ENCODE results near the gene MLX. TPM values are rescaled to one million over a fixed set of nuclear protein-coding genes. Genes with fewer than 3 reads are reported as not detected.
"Not testable (repeated sequence)": the region's sequence is repeated elsewhere in the genome, so short reads cannot be mapped to it uniquely, and the experiment has no call there.

MLX gene
- total RNA-seq, 4 donors from 2014 or later: 24.9 to 34.5 (median 29.3) TPM

DNA sequence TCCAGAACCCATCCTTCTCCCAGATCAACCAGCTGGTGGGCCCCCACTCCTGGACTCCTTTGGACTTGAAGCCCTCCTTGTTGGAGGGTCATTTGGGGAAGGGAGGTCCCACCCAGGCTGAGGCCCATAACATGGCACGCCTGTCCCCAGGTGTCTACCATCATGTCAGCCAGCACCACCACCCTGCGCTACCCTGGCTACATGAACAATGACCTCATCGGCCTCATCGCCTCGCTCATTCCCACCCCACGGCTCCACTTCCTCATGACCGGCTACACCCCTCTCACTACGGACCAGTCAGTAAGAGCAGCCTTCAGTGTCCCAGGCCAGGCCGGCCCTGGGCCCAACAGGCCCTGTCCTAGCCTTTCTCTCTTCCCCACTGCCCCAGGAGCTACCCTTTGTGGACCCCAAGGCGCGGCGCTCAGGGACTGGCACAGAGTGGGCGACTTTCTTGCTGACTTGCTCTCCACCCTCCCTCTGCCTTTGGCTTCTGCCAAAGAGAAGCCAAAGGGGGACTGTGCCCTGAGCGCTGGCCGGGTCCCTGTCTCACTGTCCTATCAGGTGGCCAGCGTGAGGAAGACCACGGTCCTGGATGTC, 46.9 kb downstream of the MLX start:
- DNase-seq (ENCODE audit: extremely low spot score): no peak
- Histone ChIP-seq H3K4me3 (no peak overlapping the region), H3K9me3 (no peaks in the 10 kb centered on the region), H3K4me1 (peaks cover 17 to 27% (median 23%) of the 10 kb centered on the region in 4 donors), H3K27me3 (no peaks in the 10 kb centered on the region), H3K27ac (replicated peaks in 1 of 4) (no peak overlapping the region), H3K36me3 (peaks cover 38 to 48% (median 45%) of the 10 kb centered on the region in 4 donors)
- WGBS: 96% methylated on average over 15 of the region's 17 CpGs
- intact Hi-C loops (cut with DNase I): loop anchor here (5.0 kb wide), 1 partner anchor 44 kb away; the partner anchor contains the start of gene TUBG2
- no peak for TF ChIP-seq POLR2AphosphoS5 (IDR thresholded peaks at IDR 0.05)
- no peak for TF ChIP-seq POLR2A (IDR thresholded peaks at IDR 0.05; ENCODE audit: low read depth)
- no peak for TF ChIP-seq EP300 (IDR thresholded peaks at IDR 0.05)
- TF ChIP-seq, protein P1, sequence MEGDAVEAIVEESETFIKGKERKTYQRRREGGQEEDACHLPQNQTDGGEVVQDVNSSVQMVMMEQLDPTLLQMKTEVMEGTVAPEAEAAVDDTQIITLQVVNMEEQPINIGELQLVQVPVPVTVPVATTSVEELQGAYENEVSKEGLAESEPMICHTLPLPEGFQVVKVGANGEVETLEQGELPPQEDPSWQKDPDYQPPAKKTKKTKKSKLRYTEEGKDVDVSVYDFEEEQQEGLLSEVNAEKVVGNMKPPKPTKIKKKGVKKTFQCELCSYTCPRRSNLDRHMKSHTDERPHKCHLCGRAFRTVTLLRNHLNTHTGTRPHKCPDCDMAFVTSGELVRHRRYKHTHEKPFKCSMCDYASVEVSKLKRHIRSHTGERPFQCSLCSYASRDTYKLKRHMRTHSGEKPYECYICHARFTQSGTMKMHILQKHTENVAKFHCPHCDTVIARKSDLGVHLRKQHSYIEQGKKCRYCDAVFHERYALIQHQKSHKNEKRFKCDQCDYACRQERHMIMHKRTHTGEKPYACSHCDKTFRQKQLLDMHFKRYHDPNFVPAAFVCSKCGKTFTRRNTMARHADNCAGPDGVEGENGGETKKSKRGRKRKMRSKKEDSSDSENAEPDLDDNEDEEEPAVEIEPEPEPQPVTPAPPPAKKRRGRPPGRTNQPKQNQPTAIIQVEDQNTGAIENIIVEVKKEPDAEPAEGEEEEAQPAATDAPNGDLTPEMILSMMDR (IDR thresholded peaks at IDR 0.05): no peak

DNA sequence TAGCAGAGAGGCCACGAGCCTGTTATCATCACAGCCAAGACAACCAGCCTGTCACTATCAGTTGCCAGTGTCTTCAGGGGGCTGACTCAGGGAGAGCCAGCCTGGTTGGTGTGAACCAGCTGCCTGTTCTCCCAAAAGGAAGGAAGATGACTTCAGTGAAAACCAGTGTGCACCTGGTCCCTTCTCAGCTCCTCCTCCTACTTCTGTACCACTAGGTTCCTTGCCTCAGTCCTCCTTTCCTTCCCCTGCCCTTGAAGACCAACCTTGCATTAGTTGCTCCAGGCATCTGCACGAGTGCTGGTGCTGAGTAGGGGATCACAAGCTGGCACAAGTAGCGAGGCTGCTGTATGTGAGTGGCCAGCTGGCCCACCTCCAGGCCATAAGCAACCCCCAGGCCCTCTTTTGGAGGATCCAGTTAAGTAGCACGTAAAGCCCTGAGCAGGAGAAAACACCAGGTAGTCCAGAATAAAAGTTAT, 51.1 kb downstream of the MLX start:
- H3K27me3 ChIP-seq: no peaks in the 10 kb centered on the region
- H3K9me3 ChIP-seq: no peaks in the 10 kb centered on the region
- H3K4me1 ChIP-seq: peaks cover 12 to 18% (median 14%) of the 10 kb centered on the region in 4 donors
- 47% methylated on average over 3 of the region's 4 CpGs for WGBS
- TF ChIP-seq EP300 (IDR thresholded peaks at IDR 0.05) (no peak), POLR2AphosphoS5 (IDR thresholded peaks at IDR 0.05) (no peak), POLR2A (IDR thresholded peaks at IDR 0.05; ENCODE audit: low read depth) (no peak)
- TF ChIP-seq, protein P1 (IDR thresholded peaks at IDR 0.05): no peak
- H3K27ac ChIP-seq (replicated peaks in 1 of 4): peak overlapping the region in 3 of 4 donors; percentile 17 to 55 (median 54)
- H3K36me3 ChIP-seq: peaks cover 25 to 34% (median 32%) of the 10 kb centered on the region in 4 donors
- intact Hi-C loops (cut with DNase I): no loop called here
- DNase-seq (ENCODE audit: extremely low spot score): no peak
- H3K4me3 ChIP-seq: no peak overlapping the region

DNA sequence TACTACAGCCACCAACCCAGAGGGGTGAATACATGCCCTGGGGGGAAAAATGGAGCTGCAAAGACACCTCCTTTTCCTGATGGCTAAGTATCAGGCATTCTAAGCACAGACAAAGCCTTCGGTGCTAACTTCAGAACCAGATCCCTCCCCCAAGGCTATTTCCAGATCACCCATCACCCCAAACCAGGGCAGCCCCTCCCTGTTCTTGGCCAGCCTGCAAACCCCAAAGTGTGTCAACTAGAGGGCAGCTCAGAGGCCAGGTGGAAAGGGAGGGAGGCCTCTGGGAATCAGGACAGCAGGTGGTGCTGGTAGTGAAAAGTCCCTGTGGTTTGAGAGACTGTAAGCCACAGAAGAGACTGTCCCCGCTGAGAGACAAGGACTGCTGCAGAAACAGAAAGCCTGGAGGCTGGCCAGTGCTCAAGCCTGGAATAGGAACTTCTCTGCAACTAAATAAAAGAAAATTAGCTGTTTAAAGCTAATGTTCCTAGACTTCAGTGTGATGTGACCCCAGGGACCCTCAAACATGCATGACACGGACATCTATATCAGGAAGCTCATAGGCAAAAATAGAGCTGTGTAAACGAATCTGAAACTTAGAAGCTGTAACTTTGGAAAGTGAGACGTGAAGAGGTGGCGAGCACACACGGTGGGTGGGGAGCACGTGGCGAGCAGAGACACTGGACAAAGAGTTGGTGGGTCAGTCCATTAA, 51.7 kb downstream of the MLX start:
- peaks cover 20 to 28% (median 26%) of the 10 kb centered on the region in 4 donors for H3K36me3 ChIP-seq
- intact Hi-C loops (cut with DNase I): no loop called here
- H3K27me3 ChIP-seq: no peaks in the 10 kb centered on the region
- 43% methylated on average over 8 of the region's 9 CpGs for WGBS
- H3K4me3 ChIP-seq: peak overlapping the region in 1 of 4 donors; percentile 12
- no peak for DNase-seq (ENCODE audit: extremely low spot score)
- TF ChIP-seq EP300 (IDR thresholded peaks at IDR 0.05) (no peak), POLR2A (IDR thresholded peaks at IDR 0.05; ENCODE audit: low read depth) (no peak), POLR2AphosphoS5 (IDR thresholded peaks at IDR 0.05) (peak in 1 of 2 donors; percentile 47)
- TF ChIP-seq, protein P1 (IDR thresholded peaks at IDR 0.05): peak; percentile 9 to 25 (median 10)
- H3K4me1 ChIP-seq: peaks cover 12 to 18% (median 14%) of the 10 kb centered on the region in 4 donors
- H3K9me3 ChIP-seq: no peaks in the 10 kb centered on the region
- peak overlapping the region in 3 of 4 donors; percentile 17 to 55 (median 54) for H3K27ac ChIP-seq (replicated peaks in 1 of 4)

DNA sequence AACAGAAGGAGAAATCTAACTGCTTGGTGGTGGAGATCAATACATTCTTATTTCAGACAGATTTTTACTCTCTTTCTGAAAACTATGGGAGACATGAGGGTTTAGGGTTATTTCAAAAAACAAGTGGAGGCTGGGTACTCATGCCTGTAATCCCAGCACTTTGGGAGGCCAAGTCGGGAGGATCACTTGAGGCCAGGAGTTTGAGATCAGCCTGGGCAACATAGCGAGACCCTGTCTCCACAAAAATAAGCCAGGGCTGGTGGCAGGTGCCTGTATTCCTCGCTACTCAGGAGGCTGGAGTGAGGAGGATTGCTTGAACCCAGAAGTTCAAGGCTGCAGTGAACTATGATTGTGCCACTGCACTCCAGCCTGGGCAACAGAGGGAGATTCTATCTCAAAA, 55.1 kb downstream of the MLX start:
- H3K27ac ChIP-seq (replicated peaks in 1 of 4); intact Hi-C loops (cut with DNase I); H3K36me3 ChIP-seq; H3K27me3 ChIP-seq; H3K4me3 ChIP-seq; DNase-seq (ENCODE audit: extremely low spot score); H3K9me3 ChIP-seq: not testable (repeated sequence)
- 90% methylated on average over 3 of the region's 3 CpGs for WGBS
- peaks cover 12 to 18% (median 14%) of the 10 kb centered on the region in 4 donors for H3K4me1 ChIP-seq

Other genes with a start within 250 kb of the MLX start
- 100 to 1,000 TPM; 137 to 260 (median 211) TPM for gene STAT3, start 178.7 kb upstream of the MLX start, total RNA-seq
- gene CAVIN1, start 143.8 kb upstream of the MLX start, total RNA-seq: 1,000 to 10,000 TPM in 2 of 4 donors, 100 to 1,000 TPM in 2; 619 to 1,181 (median 1,019) TPM
- 10 to 100 TPM; 51.9 to 74.9 (median 63.9) TPM for gene ATP6V0A1, start 108.2 kb upstream of the MLX start, total RNA-seq
- gene NAGLU, start 30.9 kb upstream of the MLX start, total RNA-seq: 10 to 100 TPM; 27.8 to 36.6 (median 31.8) TPM
- 1 to 10 TPM in 1 of 4 donors, under 1 TPM in 3; 0.13 to 2.5 (median 0.62) TPM for gene HSD17B1, start 14.2 kb upstream of the MLX start, total RNA-seq
- gene COASY, start 5.0 kb upstream of the MLX start, total RNA-seq: 10 to 100 TPM; 13.4 to 27.5 (median 22.4) TPM
- 1 to 10 TPM; 2.2 to 5.0 (median 4.2) TPM for gene PSMC3IP, start 10.6 kb downstream of the MLX start, total RNA-seq
- 10 to 100 TPM; 42.7 to 93.3 (median 57.0) TPM for gene RETREG3, start 42.3 kb downstream of the MLX start, total RNA-seq
- 10 to 100 TPM; 30.6 to 89.0 (median 55.0) TPM for gene TUBG1, start 42.6 kb downstream of the MLX start, total RNA-seq
- 10 to 100 TPM; 25.3 to 40.2 (median 38.1) TPM for gene TUBG2, start 92.2 kb downstream of the MLX start, total RNA-seq
- gene PLEKHH3, start 109.9 kb downstream of the MLX start, total RNA-seq: 10 to 100 TPM; 20.3 to 41.2 (median 27.3) TPM
- 1 to 10 TPM; 2.9 to 8.4 (median 3.7) TPM for gene CCR10, start 114.7 kb downstream of the MLX start, total RNA-seq
- 10 to 100 TPM in 1 of 4 donors, 1 to 10 TPM in 3; 4.7 to 13.2 (median 6.2) TPM for gene CNTNAP1, start 115.4 kb downstream of the MLX start, total RNA-seq
- gene EZH1, start 177.9 kb downstream of the MLX start, total RNA-seq: 10 to 100 TPM; 40.6 to 68.2 (median 54.6) TPM
- 10 to 100 TPM; 19.5 to 45.2 (median 34.2) TPM for gene RAMP2, start 194.1 kb downstream of the MLX start, total RNA-seq
- gene VPS25, start 206.3 kb downstream of the MLX start, total RNA-seq: 10 to 100 TPM; 34.5 to 43.9 (median 38.0) TPM
- gene WNK4, start 213.5 kb downstream of the MLX start, total RNA-seq: 1 to 10 TPM in 3 of 4 donors, under 1 TPM in 1; 0.50 to 2.9 (median 2.1) TPM
- gene COA3, start 231.6 kb downstream of the MLX start, total RNA-seq: 10 to 100 TPM; 65.9 to 74.6 (median 68.3) TPM
- gene CNTD1, start 231.8 kb downstream of the MLX start, total RNA-seq: 1 to 10 TPM in 1 of 4 donors, under 1 TPM in 2, not detected in 1; 0.50 to 3.9 (median 0.57) TPM